Pons (tissue), 1 donor: ENCODE data around the gene WNT2.

Source experiments
- DNase-seq: peaks from one replicate; pipeline ENCODE4 v3.0.0-alpha.2; 2016; ENCODE audit warnings: low spot score

Gene WNT2

GRCh38 chr7:117322741-117323304 lies at the start of gene WNT2:
TSS of gene WNT2 (minus strand) at chr7:117323058. CDS start at chr7:117322989, 69 bp downstream.
- DNase-seq: no peak

GRCh38 chr7:117372073-117372472 lies 49.2 kb upstream of the WNT2 start:
- DNase-seq: no peak

GRCh38 chr7:117364339-117365080 lies 41.7 kb upstream of the WNT2 start:
- no peak for DNase-seq

- no peak for DNase-seq
These were observed 39.5 kb upstream of the WNT2 start for GRCh38 chr7:117362294-117362888.

GRCh38 chr7:117350027-117350426 lies 27.2 kb upstream of the WNT2 start:
- DNase-seq: peak; percentile 96

GRCh38 chr7:117349570-117349969 lies 26.7 kb upstream of the WNT2 start:
- no peak for DNase-seq

GRCh38 chr7:117347962-117348672 lies 25.3 kb upstream of the WNT2 start:
- DNase-seq: no peak

- DNase-seq: no peak
These were observed 24.6 kb upstream of the WNT2 start for GRCh38 chr7:117347480-117347879.

GRCh38 chr7:117346161-117346560 lies 23.3 kb upstream of the WNT2 start:
- DNase-seq: no peak

- DNase-seq: no peak
These were observed 15.2 kb upstream of the WNT2 start for GRCh38 chr7:117338020-117338419.

GRCh38 chr7:117333168-117333567 lies 10.3 kb upstream of the WNT2 start:
- DNase-seq: no peak

GRCh38 chr7:117332031-117332430 lies 9.2 kb upstream of the WNT2 start:
- DNase-seq: no peak

GRCh38 chr7:117325836-117326235 lies 3.0 kb upstream of the WNT2 start:
- no peak for DNase-seq

GRCh38 chr7:117324960-117325359 lies 2.1 kb upstream of the WNT2 start:
- DNase-seq: no peak

- DNase-seq: no peak
These were observed 1.2 kb upstream of the WNT2 start for GRCh38 chr7:117323851-117324711.

- no peak for DNase-seq
These were observed 520 bp upstream of the WNT2 start for GRCh38 chr7:117323305-117323850.

GRCh38 chr7:117320523-117320922 lies 2.3 kb downstream of the WNT2 start:
- no peak for DNase-seq

- no peak for DNase-seq
These were observed 3.7 kb downstream of the WNT2 start for GRCh38 chr7:117319181-117319580.

- no peak for DNase-seq
These were observed 9.3 kb downstream of the WNT2 start for GRCh38 chr7:117313582-117313981.

GRCh38 chr7:117312593-117313580 lies 10.0 kb downstream of the WNT2 start:
- DNase-seq: peak; percentile 21
